ENCODE data around the gene YBEY. TPM values are rescaled to one million over a fixed set of nuclear protein-coding genes. Genes with fewer than 3 reads are reported as not detected.

Gene YBEY
- total and polyA plus RNA-seq, 2 of the 13 experiments (the other 11 are each of a cell fraction or from before 2014, with no cell fraction given): 6.5 to 8.9 TPM

GRCh38 chr21:46323710-46324389, 37.7 kb downstream of the YBEY start, which contains the start of the genes C21orf58 and PCNT (continued):
- TF ChIP-seq EP300 (IDR thresholded peaks at IDR 0.05; ENCODE audit: low read depth in 2 of 2, low read length in 2 of 2) (no peak), EP300 (CRISPR knock-in tag; IDR thresholded peaks at IDR 0.05; ENCODE audit: borderline replicate concordance) (no peak), RELA (CRISPR knock-in tag; IDR thresholded peaks at IDR 0.05) (no peak), ZNF180 (CRISPR knock-in tag; IDR thresholded peaks at IDR 0.05; ENCODE audit: borderline replicate concordance, low read depth) (no peak), MAZ (IDR thresholded peaks at IDR 0.05; ENCODE audit: borderline replicate concordance, low read depth, low read length) (peak; percentile 61; the same call in 1 of the 2 replicates), MAZ (CRISPR knock-in tag; IDR thresholded peaks at IDR 0.05; ENCODE audit: low read depth) (0 out of 2 replicates have a peak, but pooled peaks have one; percentile 32), FOXP4 (CRISPR knock-in tag; IDR thresholded peaks at IDR 0.05) (peak; percentile 17; the same call in 1 of the 2 replicates), IKZF5 (CRISPR knock-in tag; IDR thresholded peaks at IDR 0.05) (no peak), ZNF263 (CRISPR knock-in tag; IDR thresholded peaks at IDR 0.05) (no peak), HBP1 (CRISPR knock-in tag; IDR thresholded peaks at IDR 0.05; ENCODE audit: low read depth) (0 out of 2 replicates have a peak, but pooled peaks have one; percentile 34), DMTF1 (CRISPR knock-in tag; IDR thresholded peaks at IDR 0.05) (no peak), KLF9 (CRISPR knock-in tag; IDR thresholded peaks at IDR 0.05; ENCODE audit: low read depth) (no peak), NR2F6 (IDR thresholded peaks at IDR 0.05) (no peak), NR2F6 (CRISPR knock-in tag; IDR thresholded peaks at IDR 0.05) (no peak), PITX1 (CRISPR knock-in tag; IDR thresholded peaks at IDR 0.05) (no peak), TOE1 (CRISPR knock-in tag; IDR thresholded peaks at IDR 0.05) (no peak), ZNF280D (CRISPR knock-in tag; IDR thresholded peaks at IDR 0.05) (no peak), ZFP36L1 (CRISPR knock-in tag; IDR thresholded peaks at IDR 0.05) (peak; percentile 94; the same call in 1 of the 2 replicates), TCF12 (IDR thresholded peaks at IDR 0.05) (no peak), TCF12 (CRISPR knock-in tag; IDR thresholded peaks at IDR 0.05) (peak; percentile 65), ZNF879 (CRISPR knock-in tag; IDR thresholded peaks at IDR 0.05) (no peak)
